ENCODE results near the gene CYP1A2. TPM values are rescaled to one million over a fixed set of nuclear protein-coding genes. Genes with fewer than 3 reads are reported as not detected.
"Not testable (repeated sequence)": the region's sequence is repeated elsewhere in the genome, so short reads cannot be mapped to it uniquely, and the experiment has no call there.

Gene CYP1A2
- total RNA-seq, 1 experiment from 2014 or later = not detected

DNA sequence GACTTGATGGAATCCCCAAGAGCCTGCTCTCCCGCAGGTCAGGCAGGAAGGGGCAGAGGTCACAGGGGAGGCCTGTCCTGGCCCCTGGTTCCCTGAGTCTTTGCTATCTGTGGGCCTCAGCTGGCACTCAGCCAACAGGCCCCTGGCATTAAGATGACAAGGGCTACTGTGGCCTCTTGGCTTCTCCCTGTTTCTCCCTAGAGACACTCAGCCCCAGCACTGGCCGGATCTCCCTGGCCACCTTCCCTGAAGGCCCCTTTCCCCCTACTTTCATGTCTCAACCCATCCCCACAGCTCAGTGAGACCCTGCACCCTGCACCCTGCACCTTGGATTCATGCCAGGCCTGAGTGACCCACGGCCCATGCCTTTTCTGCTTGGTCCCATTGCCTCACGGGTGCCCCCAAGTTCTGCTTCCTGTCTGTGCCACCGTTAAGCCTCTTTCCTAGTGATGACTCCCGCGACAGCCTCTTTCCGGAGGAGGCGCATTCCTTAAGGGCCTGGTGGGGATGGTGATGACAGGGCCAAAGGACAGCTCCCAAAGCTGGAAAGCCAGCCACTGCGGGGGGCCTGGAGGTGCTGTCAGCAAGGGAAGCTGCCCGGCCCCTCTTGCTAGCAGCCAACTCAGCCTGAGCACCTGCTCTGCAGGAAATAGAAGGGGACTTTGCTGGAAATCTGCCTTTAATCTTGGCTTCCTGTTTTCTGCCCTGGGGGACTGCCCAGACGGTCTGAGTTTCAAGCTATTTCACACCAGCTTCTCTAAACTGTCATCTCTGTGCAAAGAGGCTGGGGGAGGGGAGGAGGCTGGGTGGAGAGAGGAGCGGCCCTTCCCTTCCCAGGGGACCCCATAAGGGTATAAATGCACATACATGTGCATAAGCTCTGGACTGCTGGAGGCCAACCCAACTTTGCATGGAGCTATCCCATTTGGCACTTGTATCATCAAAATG is 28.4 kb downstream of the CYP1A2 start:
- no peak for DNase-seq (ENCODE audit: low spot score)

DNA sequence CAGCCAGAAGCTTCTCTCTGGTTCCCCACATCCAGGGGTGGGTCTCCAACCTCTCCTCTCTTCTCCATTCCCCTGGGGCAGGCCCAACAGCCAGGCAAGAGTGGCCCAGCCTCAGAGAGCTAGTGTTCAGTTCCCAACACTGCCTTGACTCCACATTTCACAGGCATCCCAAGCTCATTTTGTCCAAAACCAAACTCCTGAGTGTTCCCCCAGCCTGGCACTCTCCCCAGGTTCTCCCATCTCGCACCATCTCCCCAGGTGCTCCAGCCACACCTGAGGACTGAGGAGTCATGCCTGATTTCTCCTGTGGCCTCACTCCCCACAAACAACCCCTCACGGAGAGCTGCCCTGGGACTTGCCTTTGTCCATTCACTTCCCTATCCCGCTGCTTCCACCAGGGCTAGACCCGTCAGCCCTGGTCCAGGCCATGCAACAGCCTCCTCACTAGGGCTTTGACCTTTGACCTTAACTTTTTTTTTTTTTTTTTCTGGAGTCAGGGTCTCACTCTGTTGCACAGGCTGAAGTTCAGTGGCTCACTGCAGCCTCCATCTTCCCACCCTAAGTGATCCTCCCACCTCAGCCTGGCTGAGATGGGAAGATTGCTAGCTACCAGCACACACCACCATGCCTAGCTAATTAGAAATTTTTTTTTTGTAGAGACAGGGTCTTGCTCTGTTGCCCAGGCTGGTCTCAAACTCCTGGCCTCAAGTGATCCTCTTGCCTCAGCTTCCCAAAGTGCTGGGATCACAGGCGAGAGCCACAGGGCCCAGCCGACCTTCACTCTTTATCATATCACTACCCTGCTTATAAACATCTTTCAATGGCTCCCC is 29.3 kb downstream of the CYP1A2 start:
- DNase-seq (ENCODE audit: low spot score) = no peak

DNA sequence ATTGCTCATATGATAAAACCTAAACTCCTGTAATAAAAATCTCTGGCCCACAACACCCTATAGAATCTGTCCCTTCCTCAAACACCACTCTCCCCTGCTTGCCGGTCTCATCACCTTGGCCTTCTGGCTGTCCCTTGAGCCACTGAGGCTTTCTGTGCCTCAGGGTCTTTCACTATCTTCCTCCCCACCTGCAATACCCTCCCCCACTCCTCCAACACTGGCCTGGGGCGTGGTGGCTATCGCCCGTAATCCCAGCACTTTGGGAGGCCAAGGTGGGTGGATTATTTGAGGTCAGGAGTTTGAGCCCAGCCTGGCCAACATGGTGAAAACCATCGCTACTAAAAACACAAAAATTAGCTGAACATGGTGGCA is 29.9 kb downstream of the CYP1A2 start:
- DNase-seq (ENCODE audit: low spot score) = no peak

DNA sequence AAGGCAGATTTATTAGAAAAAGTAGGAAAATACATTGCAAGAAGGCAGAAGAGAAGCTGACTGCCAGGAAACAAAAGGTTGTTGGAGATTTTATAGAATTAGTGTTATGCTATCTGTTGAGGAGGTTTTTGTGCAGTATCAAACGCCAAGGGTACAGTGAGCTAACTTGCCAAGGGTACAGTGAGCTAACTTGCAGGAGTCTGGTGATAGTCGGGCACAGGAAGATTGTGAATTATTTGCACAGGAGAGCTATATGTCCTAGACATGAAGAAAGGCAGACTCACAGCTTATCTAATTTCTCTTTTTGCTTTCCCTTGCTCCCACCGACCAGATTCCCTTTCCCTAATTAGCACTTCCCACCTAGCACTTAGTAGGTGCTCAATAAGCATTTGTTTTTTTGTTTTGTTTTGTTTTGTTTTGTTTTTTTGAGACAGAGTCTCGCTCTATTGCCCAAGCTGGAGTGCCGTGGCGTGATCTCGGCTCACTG is 30.6 kb downstream of the CYP1A2 start:
- no peak for DNase-seq (ENCODE audit: low spot score)

DNA sequence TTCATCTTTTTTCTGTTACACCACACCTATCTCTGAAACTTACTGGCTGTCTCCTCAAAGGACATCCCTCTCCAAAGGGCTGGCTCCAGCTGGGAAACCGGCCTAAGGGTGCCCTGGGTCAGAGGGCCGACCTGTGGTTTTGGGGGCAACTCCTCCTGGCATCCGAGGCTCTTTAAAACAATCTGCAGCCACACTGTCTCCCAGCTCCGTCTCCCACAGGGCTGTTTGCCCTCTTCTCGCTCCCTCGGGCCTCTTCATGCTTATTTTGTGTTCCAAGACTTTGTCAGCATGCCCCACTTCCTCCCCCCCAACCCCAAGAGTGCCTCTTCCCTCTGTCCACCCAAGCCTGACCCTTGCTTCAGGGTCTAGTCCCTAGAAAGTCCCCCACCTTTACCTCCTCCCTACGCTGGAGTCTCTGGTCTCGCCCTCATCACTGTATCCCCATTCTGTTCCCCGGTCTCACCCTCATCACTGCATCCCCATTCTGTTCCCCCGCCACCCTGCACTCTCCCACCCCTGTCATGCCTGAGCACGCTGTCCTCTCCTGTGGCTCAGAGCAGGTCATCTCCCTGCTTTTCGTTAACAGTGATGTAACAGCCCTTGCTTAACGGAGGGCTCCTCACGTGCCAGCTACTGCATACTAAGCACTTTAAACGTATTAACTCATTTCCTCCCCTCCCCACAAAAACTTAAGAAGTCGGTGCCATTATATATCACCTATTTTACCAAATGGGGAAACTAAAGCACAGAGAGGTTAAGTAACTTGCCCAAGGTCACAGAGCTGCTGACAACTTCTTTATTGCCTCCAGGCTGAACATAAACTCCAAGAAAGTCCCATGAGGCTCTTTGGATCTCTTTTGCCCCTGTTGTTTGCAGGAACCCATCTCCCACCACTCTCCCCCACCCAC is 32.1 kb downstream of the CYP1A2 start:
- DNase-seq (ENCODE audit: low spot score) = no peak

DNA sequence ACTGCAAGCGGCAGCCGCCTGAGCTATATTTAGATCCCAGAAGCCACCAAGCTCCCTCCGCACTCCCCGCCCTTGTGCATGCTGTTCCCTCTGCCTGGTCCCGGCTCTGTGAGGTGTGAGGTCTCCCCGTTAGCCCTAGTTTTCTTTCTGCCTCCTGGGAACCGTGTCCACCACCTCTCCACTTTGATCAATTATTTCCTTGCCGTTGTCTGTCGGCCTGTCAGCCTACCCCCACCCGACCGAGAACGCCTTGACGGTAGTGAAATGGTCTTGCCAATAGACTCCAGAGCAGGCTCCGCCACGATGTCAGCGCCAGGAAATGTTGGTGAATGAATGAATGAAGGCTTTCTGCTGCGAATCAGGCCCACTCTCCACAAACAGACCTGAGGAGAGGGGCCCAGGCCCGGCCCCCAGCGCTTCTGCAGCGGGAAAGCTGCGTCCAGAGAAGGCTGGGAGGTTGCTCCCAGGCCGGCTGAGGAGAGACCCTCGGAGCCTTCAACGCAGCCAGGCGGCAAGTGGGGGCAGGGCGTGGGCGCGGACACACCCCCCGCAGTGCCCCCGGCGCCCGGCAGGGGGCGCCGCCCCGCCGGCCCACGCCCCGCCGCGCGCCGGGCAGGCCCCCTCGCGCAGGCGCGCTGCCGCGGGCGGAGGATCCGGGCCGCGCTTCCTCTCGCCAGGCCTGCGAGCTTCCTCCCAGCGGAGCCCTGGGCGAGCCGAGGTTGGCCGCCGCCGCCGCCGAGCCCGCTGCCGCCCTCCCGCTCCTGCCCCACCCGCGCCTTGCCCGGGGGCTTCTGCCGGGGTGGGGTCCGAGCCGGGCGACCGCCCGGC is 33.0 kb downstream of the CYP1A2 start, which contains the start of gene CSK:
Gene CSK (plus strand): TSS at position 650 of the 828 bp plus-strand sequence. CDS start 16,218 bp downstream, outside the sequence.
- DNase-seq (ENCODE audit: low spot score) = no peak

DNA sequence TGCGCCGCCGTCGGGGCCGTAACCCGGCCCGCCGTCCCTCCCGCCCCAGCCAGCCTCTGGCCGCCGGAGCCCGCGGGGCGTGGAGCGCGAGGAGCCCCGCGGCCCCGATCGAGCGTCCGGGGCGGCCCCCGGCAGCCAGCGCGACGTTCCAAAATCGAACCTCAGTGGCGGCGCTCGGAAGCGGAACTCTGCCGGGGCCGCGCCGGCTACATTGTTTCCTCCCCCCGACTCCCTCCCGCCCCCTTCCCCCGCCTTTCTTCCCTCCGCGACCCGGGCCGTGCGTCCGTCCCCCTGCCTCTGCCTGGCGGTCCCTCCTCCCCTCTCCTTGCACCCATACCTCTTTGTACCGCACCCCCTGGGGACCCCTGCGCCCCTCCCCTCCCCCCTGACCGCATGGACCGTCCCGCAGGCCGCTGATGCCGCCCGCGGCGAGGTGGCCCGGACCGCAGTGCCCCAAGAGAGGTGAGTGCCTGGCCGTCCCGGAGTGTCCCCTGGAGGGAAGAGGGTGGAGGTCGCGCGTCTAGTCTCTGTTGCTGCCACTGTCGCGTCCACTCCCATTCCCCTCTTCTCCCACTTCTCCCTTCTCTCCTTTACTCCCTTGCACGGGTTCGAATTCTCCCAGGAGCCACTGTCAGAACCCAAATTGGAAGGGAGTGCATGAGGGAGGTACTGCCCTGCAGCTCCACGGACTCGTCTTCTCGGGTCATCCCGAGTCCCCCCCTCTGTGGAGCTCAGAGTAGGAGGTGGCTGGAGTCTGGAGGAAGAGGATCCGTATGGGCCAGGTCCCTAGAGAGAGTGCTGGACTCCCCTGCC is 33.8 kb downstream of the CYP1A2 start:
- no peak for DNase-seq (ENCODE audit: low spot score)

DNA sequence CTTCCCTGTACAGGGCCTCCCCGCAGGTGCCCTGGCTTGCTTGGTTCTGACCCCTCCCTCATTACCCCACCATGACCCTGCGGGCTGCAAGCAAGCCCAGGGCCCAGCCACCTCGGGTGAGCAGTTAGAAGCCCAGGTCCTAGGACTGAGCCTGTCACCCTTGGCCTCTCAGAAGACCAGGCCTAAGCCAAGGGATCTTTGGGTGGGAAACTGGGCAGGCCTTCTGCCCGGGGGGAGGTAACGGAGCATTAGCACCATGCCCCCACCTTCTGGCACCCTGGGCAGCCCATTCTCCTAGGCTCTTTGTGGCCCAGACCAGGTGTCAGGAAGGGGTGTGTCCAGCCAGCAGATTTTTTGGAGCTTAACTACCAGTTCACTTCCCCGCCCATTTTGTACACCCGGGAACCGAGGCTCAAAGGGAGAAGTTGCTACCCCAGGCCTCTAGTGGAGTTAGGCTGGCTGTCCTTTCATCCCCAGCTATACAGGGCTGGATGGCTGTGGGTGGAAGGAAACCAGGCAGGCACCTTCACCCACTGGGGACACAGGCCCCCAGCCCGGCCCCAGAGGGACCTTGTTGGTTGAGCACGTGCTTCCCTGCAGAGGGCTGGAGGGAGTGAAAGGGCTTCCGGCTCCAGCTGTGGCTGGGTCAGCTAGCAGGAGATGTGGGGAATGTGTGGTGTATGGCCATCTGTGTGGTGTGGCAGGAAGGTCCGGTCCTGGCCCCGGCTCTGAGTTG is 34.6 kb downstream of the CYP1A2 start:
- DNase-seq (ENCODE audit: low spot score) = no peak

DNA sequence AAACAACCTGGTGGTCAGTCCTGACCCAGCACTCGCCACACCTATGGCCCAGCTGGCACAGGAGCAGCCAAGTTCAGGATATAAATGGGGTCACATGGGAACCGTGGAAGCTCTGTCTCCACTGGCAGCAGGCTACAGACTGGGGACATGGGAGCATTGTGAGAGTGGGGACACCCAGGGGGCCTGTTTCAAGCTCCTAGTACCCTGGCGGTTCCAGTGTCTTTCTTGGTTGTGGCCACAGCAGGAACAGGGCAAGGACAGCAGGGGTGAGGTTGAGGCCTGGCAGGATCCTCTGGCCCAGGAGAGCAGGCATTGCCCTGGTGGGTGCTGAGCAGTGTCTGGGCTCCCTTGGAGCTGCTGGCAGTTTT is 35.1 kb downstream of the CYP1A2 start:
- no peak for DNase-seq (ENCODE audit: low spot score)

DNA sequence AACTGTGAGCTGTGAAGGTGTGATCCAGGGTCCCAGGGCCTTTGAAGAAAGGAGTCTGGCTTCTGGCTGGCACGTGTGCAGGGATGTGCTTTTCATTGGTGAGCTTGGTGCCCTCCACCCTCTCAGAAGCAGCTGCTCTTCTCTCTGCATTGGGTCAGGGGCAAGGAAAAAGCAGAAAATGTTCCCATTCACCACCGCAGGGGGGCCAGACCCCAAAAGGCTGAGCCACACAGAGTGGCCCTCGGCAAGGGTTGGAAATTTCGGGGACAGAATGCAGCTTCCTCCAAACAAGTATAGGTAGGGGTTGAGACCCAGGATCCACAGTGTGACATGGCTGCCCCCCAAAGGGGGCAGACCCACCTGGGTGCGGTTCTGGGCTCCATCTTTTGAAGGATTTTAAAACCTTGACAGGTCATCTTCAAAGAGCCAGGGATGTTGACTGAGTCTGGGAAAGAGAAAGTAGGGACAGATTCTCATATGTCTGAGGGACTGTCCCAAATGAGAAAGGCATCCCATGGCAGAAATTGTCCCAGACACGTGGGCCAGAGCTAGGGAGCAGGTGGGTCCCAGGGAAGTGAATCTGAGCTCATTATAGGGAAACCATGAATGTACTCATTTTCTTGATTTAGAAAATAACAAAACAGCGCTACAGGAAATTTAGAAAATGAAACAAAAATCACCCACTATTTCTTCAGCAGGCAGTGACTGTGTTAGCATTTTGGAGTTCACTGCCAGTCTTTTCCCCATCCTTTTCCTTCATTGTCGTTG is 36.0 kb downstream of the CYP1A2 start:
- no peak for DNase-seq (ENCODE audit: low spot score)

DNA sequence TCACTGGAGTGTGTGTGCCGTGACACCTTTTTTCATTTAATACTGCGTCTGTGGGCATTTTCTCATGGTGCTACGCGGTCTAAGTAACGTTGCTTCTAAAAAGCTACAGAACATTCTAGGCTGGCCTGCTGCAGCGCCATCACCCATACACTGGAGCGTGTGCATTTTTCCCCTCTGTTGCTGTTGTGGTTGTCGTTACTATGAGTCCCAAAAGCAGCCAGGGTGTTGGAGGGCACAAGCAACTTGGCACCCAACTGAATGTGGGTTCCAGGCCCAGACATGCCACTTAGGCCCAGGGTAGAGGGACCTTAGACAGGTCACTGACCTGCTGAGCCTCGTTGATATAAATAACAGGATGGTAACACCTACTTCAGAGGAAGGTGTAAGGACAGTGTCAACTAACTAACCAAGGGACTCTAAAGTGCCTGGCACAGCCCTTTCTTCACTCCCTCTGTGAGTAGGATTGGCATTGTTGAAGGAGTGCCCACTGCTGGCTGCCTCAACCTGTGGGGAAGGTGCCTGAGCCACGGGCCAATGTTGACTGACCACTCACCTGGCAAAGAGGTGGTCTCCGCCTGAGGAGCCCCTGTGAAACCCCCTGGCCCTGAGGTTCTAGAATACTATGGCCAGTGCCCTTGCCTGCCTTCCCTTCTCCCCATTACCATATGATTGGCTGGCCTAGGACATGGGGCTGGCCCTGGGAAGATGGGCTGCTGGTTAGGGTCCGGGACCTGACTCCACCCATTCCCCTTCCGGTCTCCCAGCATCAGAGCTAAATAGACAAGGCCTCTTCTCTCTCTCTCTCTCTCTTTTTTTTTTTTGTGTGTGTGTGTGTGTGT is 36.8 kb downstream of the CYP1A2 start:
- DNase-seq (ENCODE audit: low spot score) = no peak

DNA sequence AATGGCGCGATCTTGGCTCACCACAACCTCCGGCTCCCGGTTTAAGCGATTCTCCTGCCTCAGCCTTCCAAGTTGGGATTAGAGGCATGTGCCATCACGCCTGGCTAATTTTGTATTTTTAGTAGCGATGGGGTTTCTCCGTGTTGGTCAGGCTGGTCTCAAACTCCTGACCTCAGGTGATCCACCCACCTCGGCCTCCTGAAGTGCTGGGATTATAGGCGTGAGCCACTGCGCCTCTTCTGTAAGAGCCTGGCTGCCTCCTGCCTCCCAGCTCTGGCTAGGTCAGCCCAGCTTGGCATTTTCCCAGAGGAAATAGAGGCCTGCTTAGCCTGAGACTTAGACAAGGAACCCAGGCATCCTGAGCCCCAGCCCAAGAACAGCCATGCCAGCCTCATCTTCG is 37.4 kb downstream of the CYP1A2 start:
- DNase-seq (ENCODE audit: low spot score) = not testable (repeated sequence)

DNA sequence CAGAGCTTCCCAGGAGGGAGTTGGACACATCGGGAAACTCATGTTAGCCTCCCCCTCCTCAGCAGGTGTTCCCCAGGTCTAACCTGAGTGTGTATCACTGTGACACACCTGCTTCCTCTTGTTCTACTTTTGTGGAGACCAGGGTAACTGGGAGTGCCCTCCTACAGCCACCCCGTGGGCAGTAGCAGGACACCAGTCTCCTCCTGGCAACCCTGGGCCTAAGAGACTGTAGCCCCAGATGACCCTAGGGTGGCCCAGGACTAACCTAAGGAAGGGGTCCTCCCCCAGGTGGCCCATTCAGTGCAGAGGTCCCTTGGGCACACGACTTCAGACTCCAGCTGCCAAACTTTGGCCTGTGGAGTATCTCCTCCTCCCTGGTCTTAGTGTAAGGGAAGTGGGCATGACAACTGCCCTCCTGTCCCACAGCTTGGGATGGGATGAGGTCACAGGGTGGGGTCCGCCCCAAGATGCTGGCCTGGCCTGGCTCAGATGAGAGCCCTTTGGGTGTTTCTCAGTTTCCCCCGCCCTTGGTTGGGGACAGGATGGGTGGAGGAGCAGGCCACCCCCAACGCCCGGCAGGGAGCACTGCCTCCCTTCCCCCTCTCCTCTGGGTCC is 38.0 kb downstream of the CYP1A2 start:
- no peak for DNase-seq (ENCODE audit: low spot score)

DNA sequence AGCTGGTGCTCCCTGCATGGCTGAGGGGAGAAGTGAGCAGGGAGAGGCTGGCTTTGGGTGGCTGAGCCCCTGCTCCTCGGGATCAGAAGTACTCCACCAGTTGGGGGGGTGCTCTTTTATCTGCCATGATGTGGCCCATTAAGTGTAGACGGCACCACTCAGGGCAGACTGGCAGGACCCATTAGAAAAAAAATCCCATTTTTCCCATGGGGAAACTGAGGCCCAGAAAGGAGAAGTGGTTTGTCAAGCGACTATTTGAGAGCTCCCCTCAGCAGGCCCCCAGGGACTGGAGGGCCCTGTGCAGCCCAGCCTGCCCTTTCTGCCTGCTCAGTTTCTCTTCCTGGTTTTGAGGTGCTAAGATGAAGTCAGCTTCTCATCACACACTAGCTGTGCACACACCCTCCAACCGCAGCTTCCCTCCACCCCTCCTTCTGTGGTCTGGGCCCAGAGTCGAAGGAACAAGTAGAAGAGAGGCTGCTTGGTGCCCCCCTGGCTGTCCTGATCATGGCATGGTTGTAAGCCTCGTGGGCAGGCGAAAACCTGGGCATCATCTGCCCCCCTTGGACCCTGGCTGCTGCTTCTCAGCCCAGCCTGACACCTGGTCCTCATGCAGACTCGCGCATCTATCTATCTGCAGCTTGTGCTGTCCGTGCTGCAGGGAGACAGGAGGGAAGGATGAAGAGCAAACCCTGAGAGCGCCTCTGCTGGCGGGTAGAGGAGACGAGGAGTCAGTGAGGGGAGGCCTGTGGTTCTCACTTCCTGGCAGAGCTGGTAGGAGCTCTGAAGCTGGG is 38.8 kb downstream of the CYP1A2 start:
- DNase-seq (ENCODE audit: low spot score) = peak; percentile 72

DNA sequence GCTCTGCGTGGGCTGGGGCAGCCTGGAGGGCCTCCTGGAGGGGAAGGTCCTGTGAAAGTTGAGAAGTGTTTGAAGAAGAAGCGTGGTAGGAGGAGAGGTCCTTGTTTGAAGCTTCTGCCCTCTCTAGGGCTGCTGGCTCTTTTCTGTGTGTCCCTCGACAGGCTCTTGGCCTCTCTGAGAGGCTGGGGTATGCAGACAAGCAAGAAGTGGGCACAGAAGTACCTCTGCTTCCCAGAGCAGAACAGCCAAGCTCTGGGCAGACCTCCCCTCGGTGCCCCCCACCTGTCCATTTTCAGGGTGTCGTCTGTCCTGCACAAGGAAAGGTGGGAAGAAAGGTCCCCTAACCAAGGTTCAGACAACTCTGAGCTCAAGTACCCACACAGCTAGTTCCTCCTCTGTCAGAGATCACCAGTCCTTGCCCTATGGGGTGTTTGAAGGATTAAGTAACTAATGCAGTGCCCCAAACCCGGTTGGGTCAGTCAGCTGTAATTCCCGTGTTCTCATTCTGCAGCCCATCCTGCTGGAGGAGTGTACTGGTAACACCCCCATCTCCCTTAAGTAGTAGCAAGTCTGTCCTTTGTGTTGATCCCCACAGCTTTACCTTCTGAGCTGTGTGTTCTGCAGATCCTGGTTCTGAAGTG is 39.5 kb downstream of the CYP1A2 start:
- no peak for DNase-seq (ENCODE audit: low spot score)
